MM.1S (cell line): Measurements from ENCODE around the gene FKBP1A.

Experiments
- EZH2phosphoT487 ChIP-seq: fragments of 300-600 bp; sonication (generic); IDR thresholded peaks from 2 replicates; pipeline ENCODE4 v1.6.1; 2018; ENCODE audit warnings: antibody characterized with exemption, low read length
- TF ChIP-seq, protein P1 (sequence below): fragments of 300-600 bp; sonication (generic); IDR thresholded peaks from 2 replicates; pipeline ENCODE4 v1.5.1; 2016; ENCODE audit warnings: antibody characterized with exemption, low read length, mixed read lengths

DNA sequence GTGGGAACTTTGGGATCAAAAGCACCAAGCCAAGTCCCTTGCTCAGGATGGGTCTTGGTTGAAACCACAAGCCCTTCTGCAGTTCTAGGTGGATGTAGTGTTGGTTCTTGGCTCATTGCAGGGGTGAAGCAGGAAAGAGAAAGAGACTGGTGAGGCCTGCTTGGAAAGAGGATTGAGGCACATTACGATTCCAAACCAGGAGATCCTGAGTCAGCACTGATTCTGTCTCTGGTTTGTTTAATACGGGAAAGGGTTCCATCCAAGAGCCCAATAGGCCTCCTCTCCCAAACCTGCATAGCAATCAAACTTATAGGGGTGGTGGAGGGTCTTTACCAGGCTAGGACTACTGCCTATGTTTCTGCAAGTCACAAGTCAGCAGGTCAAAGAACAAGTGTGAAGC, 49.5 kb upstream of the FKBP1A start:
- TF ChIP-seq, protein P1, sequence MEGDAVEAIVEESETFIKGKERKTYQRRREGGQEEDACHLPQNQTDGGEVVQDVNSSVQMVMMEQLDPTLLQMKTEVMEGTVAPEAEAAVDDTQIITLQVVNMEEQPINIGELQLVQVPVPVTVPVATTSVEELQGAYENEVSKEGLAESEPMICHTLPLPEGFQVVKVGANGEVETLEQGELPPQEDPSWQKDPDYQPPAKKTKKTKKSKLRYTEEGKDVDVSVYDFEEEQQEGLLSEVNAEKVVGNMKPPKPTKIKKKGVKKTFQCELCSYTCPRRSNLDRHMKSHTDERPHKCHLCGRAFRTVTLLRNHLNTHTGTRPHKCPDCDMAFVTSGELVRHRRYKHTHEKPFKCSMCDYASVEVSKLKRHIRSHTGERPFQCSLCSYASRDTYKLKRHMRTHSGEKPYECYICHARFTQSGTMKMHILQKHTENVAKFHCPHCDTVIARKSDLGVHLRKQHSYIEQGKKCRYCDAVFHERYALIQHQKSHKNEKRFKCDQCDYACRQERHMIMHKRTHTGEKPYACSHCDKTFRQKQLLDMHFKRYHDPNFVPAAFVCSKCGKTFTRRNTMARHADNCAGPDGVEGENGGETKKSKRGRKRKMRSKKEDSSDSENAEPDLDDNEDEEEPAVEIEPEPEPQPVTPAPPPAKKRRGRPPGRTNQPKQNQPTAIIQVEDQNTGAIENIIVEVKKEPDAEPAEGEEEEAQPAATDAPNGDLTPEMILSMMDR, result no peak
- no peak for TF ChIP-seq EZH2phosphoT487
